GM19395 (cell line): Measurements from ENCODE around the gene PON1.
A peak's percentile ranks its signal among the peaks of the same experiment; 100 is the strongest.

Experiments used
- ATAC-seq: cut with Tn5 transposase; IDR thresholded peaks from one replicate; pipeline ENCODE4 v1.9.1; 2021; ENCODE audit warnings: mild to moderate bottlenecking, moderate library complexity; ENCODE audit not compliant: unreplicated experiment

Gene PON1

GRCh38 chr7:95317966-95318365 lies 6.4 kb downstream of the PON1 start:
- no peak for ATAC-seq

- ATAC-seq, result no peak
Measured at GRCh38 chr7:95317546-95317945, 6.8 kb downstream of the PON1 start.

DNA sequence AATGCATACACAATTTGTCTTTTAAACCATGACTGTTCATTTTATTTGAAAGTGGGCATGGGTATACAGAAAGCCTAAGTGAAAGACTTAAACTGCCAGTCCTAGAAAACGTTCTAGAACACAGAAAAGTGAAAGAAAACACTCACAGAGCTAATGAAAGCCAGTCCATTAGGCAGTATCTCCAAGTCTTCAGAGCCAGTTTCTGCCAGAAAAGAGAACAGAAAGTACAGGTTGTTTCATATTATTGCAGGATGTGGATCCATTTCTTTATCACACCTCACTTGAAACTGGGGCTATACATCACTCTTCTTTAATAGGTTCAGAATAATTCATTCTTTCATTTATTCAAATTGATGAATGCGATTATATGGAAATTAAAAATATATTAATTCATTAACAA lies 7.7 kb downstream of the PON1 start:
- peak; percentile 94 for ATAC-seq

GRCh38 chr7:95312561-95312960 lies 11.8 kb downstream of the PON1 start:
- no peak for ATAC-seq

- no peak for ATAC-seq
Measured at GRCh38 chr7:95311389-95311788, 12.9 kb downstream of the PON1 start.

DNA sequence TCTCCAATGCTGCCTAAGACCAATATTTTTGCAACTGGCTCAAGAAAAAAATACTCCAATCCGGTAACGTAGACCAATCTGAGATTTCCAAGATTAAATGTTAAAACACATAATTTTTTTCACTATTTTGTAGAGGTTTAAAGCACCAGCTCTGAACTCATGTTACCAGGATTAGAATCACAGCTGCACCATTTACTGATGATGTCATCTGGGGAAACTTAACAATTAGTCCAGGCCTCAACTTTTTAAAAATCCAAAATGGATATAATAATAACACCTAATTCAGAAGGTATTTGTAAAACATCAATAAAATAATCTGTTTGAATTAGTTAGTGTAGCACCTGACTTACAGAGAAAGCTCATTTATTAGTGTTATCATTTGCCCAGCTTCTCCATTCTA lies 14.4 kb downstream of the PON1 start:
- ATAC-seq, result no peak

DNA sequence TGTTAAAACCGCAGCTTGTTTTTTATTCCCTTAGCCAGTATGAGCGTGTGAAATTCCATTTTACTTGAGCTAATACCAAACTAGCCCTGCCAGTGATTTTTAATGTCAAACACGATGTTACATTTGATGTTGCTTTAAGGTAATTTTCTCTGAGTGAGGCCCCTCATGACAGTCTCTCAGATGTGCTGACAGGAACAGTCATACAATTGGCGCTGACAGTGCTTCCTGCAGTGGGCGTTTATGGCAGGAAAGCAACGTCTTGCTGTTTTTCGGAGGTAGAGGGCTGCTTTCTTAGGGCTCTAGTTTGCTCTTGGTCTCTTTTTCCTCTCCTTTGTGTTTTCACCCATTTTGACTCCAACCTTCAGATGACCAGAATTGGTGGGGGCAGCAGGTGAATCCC lies 19.3 kb downstream of the PON1 start:
- ATAC-seq, result no peak

DNA sequence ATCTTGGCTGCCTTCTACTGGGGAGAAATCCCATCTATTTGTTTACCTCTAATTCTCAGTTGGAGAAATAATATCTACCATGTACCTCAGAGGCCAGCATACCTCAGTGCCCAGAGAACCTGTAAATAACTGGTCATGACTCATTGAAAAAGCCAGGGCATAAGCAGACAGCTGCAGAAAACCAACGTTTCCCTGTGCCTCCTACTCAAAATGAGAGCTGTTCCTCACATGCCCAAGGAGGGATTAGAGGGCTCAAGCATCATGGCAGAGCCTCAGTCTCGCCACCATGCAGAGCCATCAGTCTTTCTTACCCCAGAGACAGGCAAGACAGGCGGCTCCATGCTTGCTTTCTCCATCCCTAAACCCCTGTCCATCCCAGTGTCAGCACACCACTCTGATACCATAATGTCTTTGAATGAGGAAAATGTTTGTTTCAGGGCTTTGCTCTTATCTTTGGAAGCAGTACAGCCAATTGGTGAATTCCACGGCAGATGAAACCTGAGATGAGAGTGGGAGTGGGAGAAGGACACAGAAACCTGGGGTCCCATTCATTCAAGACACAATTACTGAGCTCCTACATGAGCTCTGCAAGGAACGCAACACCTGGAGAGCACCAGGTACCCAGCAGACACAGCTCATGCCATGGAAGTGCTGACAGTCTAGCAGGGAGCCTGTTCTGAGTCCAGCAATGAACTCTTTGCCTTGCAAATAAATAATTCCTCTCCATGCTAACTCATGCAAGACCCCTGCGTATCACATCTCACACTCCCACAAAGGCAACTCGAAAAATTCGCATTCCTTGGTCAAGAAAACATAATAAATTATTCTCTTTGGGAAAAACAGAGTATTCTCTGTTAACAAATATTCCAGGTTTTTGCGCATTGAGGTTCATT lies 21.1 kb downstream of the PON1 start:
- ATAC-seq, result no peak

- no peak for ATAC-seq
Measured at GRCh38 chr7:95298091-95298490, 26.2 kb downstream of the PON1 start.

DNA sequence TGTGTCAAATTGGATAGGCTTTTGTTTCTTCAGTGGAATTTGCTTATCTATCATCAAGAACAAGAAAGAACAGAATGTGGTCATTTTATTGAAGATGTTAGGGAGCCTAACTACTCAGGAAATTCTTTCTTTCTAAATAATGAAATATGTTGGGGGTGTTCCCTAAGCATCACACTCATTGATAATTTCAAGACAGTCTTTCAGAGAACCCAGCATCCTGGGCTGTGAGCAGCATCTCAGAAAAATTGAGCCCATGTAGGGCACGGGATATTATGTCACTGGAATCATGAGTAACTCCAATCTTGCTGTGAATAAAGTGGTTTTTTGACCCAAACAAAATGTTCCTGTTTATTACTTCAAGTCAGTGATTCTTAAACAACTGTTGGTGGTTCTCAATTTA lies 27.3 kb downstream of the PON1 start:
- no peak for ATAC-seq

DNA sequence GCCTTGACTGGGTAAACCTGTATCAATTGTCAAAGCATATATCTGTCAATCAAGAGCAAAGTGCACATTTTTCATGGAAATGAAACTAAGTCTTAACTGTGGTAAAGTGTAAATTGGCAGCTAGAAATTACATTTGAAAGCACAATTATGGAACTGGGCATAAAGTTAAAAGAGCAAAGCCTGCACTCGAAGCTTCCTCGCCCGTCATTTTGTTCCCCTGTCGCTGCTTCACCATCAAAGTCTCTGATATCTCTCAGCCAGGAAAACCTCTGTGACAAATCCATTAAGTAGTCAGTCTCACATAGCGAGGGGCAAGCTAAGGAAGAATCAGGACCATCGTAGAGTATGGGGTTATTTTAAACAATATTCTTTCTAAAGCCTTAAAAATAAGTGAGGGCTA lies 27.9 kb downstream of the PON1 start:
- no peak for ATAC-seq

- no peak for ATAC-seq
Measured at GRCh38 chr7:95295397-95295796, 28.9 kb downstream of the PON1 start.

DNA sequence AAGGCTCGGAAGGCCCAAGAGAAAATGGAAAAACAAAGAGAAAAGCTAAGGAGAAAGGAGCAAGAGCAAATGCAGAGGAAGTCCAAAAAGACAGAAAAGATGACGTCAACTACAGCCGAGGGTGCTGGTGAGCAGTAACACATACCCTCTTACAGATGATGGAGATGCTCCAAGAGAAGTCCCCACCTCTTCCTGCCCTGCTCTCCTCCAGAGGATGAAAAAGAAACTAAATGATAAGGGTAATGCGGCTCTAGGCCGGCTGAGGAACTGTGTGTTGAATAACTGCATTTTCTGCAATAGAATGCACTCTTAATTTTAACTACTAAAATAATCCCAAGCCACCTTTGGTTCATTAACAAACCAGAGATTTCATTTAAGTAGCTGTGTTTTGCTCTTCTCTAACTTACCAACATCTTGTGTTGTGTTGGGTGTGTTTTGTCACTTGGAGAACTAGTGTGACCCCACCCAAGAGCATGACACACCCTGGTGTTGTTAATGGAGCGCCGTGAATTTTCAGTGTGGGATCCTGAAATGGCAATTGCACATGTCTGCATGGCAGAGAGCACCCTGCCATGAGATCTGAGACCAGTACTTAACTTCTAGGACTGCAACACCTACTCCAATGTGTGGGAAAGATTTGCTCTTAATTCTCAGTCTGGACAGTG lies 34.0 kb downstream of the PON1 start:
- no peak for ATAC-seq

- ATAC-seq, result no peak
Measured at GRCh38 chr7:95286096-95286495, 38.2 kb downstream of the PON1 start.

- no peak for ATAC-seq
Measured at GRCh38 chr7:95279417-95279816, 44.9 kb downstream of the PON1 start.

GRCh38 chr7:95276114-95276513 lies 48.2 kb downstream of the PON1 start:
- ATAC-seq, result no peak

- ATAC-seq, result no peak
Measured at GRCh38 chr7:95269640-95270039, 54.7 kb downstream of the PON1 start.

DNA sequence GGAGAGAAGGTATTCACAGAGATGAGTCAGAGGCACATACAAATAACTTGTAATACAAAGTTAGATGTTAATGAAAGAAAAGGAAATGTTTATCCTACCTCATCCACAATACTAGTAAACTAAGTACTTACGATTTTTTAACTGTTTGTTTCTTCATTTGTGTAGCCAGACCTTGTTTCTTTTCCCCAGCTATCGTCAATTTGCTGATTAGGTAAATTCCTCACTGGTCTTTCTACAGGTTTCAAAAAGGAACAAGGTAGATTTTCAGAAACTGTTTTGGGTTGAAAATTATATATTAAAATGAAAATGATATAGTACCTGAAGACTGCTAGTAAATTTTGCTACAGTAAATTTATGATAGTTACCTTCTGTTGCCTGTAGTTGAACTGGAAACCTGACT lies 56.6 kb downstream of the PON1 start:
- ATAC-seq, result no peak

DNA sequence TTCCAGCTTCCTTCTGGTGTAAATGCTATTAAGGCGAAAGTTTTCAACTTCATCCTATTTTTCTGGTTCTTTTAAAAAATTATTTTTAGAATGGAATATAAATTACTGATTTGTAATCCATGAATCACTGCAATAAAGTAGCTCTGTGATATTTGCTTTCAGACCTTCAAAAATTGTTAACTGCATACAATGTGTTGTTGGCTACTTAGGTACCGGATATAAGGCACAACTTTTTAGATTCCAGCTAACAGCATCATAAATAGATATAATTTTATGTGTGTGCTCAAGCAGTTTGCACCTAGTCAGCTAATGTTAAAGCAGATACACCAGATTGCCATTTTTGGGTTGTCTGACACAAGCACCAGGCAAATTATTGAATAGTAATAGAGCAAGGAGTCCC lies 58.7 kb downstream of the PON1 start:
- ATAC-seq, result no peak

- ATAC-seq, result no peak
Measured at GRCh38 chr7:95264363-95264891, 59.9 kb downstream of the PON1 start.

GRCh38 chr7:95263785-95264362 lies 60.5 kb downstream of the PON1 start:
- ATAC-seq, result no peak

- no peak for ATAC-seq
Measured at GRCh38 chr7:95262875-95263274, 61.5 kb downstream of the PON1 start.
